T47D (cell line): ENCODE data around the gene ZFYVE16.
"Not testable (repeated sequence)": the region's sequence is repeated elsewhere in the genome, so short reads cannot be mapped to it uniquely, and the experiment has no call there.

Experiments used
- DNase-seq, 2 experiments: peaks; one replicate each; pipeline versions ENCODE4 v3.0.0 to v3.0.0-alpha.2; 2011 to 2012; ENCODE audit warnings: low read depth in 1 of 2, low spot score in 1 of 2
- JUND ChIP-seq: IDR thresholded peaks from 2 replicates; pipeline ENCODE4 v1.6.1; 2012; ENCODE audit warnings: low read depth
- in situ Hi-C: cut with HindIII; loops from 2 replicates; pipeline ENCODE4 v1.10.0; 2016; ENCODE audit warnings: low sequenced_read_pairs, low pct_unique_long_range_greater_than_20kb

ZFYVE16 gene

DNA sequence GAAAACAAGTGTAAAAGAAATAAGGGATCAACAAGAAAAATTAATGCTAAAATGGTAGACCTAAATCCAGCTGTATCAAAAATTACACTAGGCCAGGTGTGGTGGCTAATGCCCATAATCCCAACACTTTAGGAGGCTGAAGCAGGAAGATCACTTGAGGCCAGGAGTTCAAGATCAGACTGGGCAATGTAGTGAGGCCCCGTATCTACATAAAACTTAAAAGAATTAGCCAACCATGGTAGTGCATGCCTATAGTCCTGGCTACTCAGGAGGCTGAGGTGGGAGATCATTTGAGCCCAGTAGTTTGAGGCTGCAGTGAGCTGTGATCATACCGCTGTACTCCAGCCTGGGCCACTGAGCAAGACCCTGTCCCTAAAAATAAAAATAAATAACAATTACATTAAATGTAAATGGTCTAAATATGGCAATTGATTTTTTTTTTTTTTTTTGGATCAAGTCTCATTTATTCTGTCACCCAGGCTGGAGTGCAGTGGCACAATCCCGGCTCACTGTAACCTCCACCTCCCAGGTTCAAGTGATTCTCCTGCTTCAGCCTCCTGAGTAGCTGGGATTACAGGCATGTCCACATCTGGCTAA lies 75.9 kb downstream of the ZFYVE16 start:
- no peak for TF ChIP-seq JUND
- in situ Hi-C loops = no loop called here
- no peak for DNase-seq

DNA sequence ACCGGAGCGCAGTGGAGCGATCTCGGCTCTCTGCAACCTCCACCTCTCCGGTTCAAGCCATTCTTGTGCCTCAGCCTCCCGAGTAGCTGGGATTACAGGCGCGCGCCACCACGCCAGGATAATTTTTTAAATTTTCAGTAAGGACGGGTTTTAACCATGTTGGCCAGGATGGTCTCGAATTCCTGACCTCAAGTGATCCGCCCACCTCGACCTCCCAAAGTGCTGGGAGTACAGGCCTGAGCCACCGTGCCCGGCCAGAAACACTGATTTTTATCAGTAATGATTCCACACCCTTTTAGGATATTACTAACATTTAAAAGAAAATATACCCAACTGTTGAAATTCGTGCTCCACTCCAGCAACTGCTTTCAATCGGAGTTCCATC lies 79.6 kb downstream of the ZFYVE16 start:
- in situ Hi-C loops = no loop called here
- no peak for TF ChIP-seq JUND
- DNase-seq = no peak

DNA sequence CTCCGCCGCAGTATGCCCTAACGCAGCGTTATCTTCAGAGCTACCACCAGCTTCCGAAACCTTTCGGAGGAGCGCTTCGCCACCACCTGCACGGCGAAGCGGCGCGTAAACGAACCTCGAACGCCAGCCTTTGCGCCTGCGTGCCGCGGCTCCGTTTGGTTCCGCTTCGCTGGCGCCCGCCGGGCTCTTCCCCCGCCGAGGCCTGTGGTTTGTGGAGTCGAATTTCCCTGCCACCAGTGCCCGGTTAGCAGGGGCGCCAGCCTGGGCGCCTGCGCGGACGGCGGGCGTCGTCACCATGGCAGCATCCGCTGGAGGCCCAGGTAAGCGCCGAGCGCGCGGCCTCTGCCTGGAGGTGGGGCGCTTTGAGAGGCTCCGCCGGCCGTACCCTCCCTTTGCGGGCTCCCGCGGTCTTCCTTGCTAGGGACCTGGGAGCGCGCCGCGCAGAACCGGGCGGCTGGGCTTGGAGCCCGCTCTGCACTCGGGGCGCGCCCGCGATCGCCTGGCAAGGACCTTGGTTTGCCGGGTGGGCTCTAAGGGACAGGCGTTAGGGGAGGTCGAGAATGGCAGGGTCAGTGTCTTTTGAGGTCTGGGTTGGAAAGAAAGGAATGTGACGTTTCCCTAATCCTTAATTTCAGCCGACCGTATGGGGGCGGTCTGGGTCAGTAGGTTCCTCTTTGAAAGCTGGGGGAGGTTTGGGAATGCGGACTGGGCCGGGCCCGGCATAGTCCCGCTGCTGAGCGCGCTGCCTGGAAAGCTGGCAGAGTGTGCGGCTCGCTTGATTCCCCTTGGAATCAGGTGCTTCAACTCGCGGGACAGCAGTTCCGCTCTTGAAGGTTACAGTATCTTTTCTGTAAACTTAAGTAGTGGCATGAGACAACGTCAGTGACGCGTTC lies 80.2 kb downstream of the ZFYVE16 start, which contains the start of gene FAM151B:
Gene FAM151B, plus strand, starts transcription at position 272 of the 893 bp plus-strand sequence. Its CDS starts 24 bp downstream, at position 296.
- in situ Hi-C loops = no loop called here
- no peak for TF ChIP-seq JUND
- DNase-seq = peak; percentile 74 to 99

DNA sequence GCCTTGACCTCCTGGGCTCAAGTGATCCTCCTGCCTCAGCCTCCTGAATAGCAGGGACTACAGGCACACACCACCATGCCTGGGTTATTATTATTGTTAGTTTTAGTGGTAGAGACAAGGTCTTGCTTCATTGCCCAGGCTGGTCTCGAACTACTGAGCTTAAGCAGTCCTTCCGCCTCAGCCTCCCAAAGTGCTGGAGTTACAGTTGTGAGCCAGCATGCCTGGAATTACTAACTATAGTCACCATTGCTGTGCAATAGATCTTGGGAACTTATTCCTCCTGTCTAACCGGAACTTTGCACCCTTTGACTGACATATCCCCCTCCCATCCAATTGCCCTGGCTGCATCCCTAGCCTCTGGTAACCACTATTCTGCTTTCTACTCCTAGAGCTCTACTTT lies 83.4 kb downstream of the ZFYVE16 start:
- no peak for DNase-seq
- in situ Hi-C loops = no loop called here
- no peak for TF ChIP-seq JUND

DNA sequence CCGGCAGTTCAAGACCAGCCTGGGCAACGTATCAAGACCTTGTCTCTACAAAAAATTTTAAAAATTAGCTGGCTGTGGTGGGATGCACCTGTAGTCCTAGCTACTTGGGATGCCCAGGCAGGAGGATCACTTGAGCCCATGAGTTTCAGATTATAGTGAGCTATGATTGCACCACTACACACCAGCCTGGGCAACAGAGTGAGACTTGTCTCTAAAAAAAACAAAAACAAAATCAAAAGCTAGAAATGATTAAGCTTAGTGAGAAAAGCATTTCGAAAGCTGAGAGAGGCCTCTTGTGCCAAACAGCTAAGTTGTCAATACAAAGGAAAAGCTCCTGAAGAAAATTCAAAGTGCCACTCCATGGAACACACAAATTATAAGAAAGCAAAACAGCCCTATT lies 84.9 kb downstream of the ZFYVE16 start:
- no peak for DNase-seq
- TF ChIP-seq JUND = no peak
- in situ Hi-C loops = no loop called here

DNA sequence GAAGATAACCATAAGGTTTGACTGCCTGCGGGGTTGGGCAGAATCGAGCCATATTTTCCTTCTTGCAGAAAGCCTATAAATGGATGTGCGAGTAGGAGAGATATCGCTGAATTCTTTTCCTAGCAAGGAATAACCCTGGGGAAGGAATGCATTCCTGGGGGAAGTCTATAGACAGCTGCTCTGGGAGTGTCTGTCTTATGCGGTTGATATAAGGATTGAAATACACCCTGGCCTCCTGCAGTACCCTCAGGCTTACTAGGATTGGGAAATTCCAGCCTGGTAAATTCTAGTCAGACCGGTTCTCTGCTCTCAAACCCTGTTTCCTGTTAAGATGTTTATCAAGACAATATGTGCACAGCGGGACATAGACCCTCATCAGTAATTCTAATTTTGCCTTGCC lies 85.6 kb downstream of the ZFYVE16 start:
- peak in 1 of 2 experiments; percentile 89 for DNase-seq
- peak; percentile 44; the same call in 1 of the 2 replicates for TF ChIP-seq JUND
- in situ Hi-C loops = not testable (repeated sequence)

DNA sequence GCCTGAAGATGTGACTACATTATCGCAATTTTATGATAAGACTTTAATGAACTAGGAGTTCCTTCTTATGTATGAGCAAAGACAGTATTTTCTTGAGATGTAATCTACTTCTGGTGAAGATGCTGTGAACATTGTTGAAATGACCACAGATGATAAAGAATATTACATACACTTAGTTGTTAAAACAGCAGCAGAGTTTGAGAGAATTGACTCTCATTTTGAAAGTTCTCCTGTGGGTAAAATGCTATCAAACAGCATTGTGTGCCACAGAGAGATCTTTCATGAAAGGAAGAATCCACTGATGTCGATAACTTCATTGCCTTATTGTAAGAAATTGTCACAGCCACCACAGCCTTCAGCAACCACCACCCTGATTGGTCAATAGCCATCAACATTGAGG lies 88.0 kb downstream of the ZFYVE16 start:
- TF ChIP-seq JUND = no peak
- DNase-seq = no peak
- in situ Hi-C loops = no loop called here

DNA sequence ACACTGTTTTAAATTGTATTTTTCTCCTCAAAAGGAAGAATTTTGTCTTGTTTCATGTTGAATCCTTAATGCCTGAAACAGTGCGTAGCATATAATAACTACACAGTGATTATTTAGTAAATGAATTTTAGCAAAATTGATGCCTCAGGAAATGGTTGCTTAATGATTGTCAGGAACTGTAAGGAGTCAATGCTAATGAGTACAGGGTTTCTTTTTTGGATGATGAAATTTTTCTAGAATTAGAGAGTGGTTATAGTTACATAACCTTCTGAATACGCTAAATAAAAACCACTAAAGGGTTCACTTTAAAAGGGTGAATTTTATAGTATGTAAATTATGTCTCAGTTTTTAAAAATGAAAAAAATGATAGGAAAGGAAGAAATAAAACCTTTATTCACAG lies 94.9 kb downstream of the ZFYVE16 start:
- no peak for TF ChIP-seq JUND
- no peak for DNase-seq
- in situ Hi-C loops = no loop called here

DNA sequence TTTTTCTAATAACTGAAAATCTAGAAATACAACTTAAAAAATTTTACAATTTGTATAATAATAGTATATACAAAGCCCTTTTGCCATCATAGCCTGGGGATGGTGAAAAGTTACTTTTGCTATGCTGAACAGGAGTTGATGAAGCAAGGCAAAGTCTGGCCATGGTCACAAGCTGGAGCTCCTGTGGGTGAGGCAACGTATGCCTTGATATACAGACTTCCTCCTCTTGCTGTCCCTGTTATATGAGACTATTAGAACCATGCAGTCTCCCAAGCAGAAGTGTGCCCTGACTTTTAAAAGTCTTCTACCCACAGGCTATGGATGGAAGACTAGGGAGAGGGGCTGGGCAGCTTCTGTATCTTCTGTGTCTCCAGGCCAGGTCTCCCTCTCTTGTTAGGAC lies 95.8 kb downstream of the ZFYVE16 start:
- in situ Hi-C loops = no loop called here
- TF ChIP-seq JUND = no peak
- no peak for DNase-seq

DNA sequence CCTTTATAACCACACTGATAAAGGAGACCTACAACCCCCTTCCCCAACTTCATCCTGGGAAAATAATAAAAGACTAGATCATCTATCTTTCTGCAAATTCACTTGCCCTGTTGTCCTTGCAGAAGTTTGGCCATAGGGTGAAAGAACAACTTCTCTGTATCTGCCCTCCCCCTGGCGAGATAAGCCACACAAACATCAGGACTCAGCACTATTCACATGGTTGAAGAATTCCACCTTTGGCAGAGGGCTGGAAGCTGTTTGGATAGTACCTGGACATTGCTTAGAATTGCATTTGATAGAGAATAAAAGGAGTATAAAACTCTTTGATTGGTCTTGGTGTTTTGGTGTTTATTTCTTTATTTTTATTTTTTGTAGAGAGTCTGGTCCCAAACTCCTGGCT lies 97.0 kb downstream of the ZFYVE16 start:
- TF ChIP-seq JUND = no peak
- in situ Hi-C loops = no loop called here
- DNase-seq = no peak

DNA sequence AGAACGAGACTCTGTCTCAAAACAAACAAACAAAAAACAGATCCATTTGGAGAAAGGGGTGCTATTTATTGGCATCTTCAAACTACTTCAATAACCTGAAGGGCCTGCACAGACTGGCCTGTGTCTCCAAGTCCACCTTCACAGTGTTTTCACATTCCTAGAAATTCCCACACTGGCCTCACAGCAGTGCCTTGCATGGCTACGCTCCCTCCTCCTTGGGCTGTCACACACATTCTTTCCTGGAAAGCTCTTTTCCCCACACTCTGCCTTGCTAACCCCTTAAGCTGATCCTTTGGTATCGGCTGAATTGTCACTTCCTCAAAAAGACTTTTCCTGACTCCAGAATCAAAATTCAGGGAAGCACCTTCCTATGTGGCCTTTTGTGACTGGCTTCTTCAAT lies 99.8 kb downstream of the ZFYVE16 start:
- in situ Hi-C loops = no loop called here
- TF ChIP-seq JUND = no peak
- DNase-seq = no peak

DNA sequence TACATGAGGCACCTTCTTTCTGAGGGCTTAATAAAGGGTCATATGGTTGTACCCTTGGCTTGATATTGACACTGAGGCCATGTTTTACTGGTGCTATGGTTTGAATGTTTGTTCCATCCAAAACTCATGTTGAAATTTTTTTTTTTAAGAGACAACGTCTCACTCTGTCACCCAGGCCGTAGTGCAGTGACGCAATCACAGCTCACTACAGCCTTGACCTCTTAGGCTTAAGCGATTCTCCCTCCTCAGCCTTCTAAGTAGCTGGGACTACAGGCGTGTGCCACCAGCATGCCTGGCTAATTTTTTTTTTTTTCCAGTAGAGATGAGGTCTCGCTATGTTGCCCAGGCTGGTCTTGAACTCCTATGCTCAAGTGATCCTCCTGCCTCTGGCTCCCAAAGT lies 101.0 kb downstream of the ZFYVE16 start:
- in situ Hi-C loops = no loop called here
- DNase-seq = no peak
- TF ChIP-seq JUND = no peak

DNA sequence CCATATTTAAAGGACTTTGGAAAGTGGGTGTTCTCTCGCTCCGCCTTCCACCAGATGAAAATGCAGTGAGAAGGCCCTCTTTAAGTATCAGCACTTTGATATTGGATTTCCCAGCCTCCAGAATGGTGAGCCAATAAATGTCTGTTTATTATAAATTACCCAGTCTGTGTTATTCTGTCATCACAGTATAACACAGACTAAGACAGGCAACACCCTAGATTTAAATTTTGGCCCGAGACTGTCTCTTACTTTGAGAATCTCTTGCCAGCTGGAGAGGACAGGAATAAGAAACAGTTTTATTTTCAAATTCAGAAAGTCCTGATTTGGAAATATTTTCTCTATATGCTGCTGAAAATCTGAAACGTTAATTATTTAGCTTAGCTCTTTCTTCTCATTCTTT lies 101.5 kb downstream of the ZFYVE16 start:
- no peak for DNase-seq
- in situ Hi-C loops = no loop called here
- no peak for TF ChIP-seq JUND
